ENCODE results near the gene EXOC1. TPM values are rescaled to one million over a fixed set of nuclear protein-coding genes. Genes with fewer than 3 reads are reported as not detected.

The EXOC1 gene
- total and polyA plus RNA-seq, 4 donors, result 18.4 to 63.6 (median 27.3) TPM

- no peak for TF ChIP-seq CTCF (IDR thresholded peaks at IDR 0.05; ENCODE audit: control extremely low read depth, extremely low read depth)
- H3K4me1 ChIP-seq (ENCODE audit: control insufficient read depth in 5 of 5, insufficient read depth in 5 of 5, low read length in 5 of 5), result no peaks in the 10 kb centered on the region
- no peak overlapping the region for H3K9ac ChIP-seq (ENCODE audit: insufficient read depth in 1 of 2, low read length in 2 of 2)
- ATAC-seq (ENCODE audit: insufficient read depth, low FRiP score) (no peak), DNase-seq (no peak)
- H3K36me3 ChIP-seq (ENCODE audit: control insufficient read depth in 4 of 4, insufficient read depth in 4 of 4, low read length in 4 of 4), result no peaks in the 10 kb centered on the region
- peaks cover 0 to 3% (median 0%) of the 10 kb centered on the region in 3 donors for H3K27me3 ChIP-seq (ENCODE audit: control insufficient read depth in 3 of 3, insufficient read depth in 3 of 3, low read length in 2 of 3)
- H3K4me3 ChIP-seq, result no peak overlapping the region
- H3K27ac ChIP-seq (ENCODE audit: low read depth in 1 of 2, low read length in 1 of 2), result no peak overlapping the region
- 71 to 73% methylated on average over 2 of the region's 2 CpGs for WGBS, 2 donors
- H3K9me3 ChIP-seq (ENCODE audit: control insufficient read depth in 4 of 4, insufficient read depth in 3 of 4, low read length in 3 of 4), result no peaks in the 10 kb centered on the region
Measured at GRCh38 chr4:55827582-55827981, 25.9 kb upstream of the EXOC1 start.

GRCh38 chr4:55830048-55830447 is 23.4 kb upstream of the EXOC1 start:
- no peak for ATAC-seq (ENCODE audit: insufficient read depth, low FRiP score)
- TF ChIP-seq CTCF (IDR thresholded peaks at IDR 0.05; ENCODE audit: control extremely low read depth, extremely low read depth), result no peak
- H3K27ac ChIP-seq (ENCODE audit: low read depth in 1 of 2, low read length in 1 of 2), result no peak overlapping the region
- WGBS, 2 donors, result 92 to 94% methylated on average over 3 of the region's 3 CpGs
- no peaks in the 10 kb centered on the region for H3K9me3 ChIP-seq (ENCODE audit: control insufficient read depth in 4 of 4, insufficient read depth in 3 of 4, low read length in 3 of 4)
- DNase-seq, result no peak
- no peaks in the 10 kb centered on the region for H3K36me3 ChIP-seq (ENCODE audit: control insufficient read depth in 4 of 4, insufficient read depth in 4 of 4, low read length in 4 of 4)
- H3K4me3 ChIP-seq, result no peak overlapping the region
- H3K4me1 ChIP-seq (ENCODE audit: control insufficient read depth in 5 of 5, insufficient read depth in 5 of 5, low read length in 5 of 5), result no peaks in the 10 kb centered on the region
- peaks cover 0 to 3% (median 0%) of the 10 kb centered on the region in 3 donors for H3K27me3 ChIP-seq (ENCODE audit: control insufficient read depth in 3 of 3, insufficient read depth in 3 of 3, low read length in 2 of 3)
- H3K9ac ChIP-seq (ENCODE audit: insufficient read depth in 1 of 2, low read length in 2 of 2), result no peak overlapping the region

GRCh38 chr4:55830716-55831115 is 22.7 kb upstream of the EXOC1 start:
- no peaks in the 10 kb centered on the region for H3K4me1 ChIP-seq (ENCODE audit: control insufficient read depth in 5 of 5, insufficient read depth in 5 of 5, low read length in 5 of 5)
- no peaks in the 10 kb centered on the region for H3K9me3 ChIP-seq (ENCODE audit: control insufficient read depth in 4 of 4, insufficient read depth in 3 of 4, low read length in 3 of 4)
- H3K27ac ChIP-seq (ENCODE audit: low read depth in 1 of 2, low read length in 1 of 2), result no peak overlapping the region
- H3K4me3 ChIP-seq, result no peak overlapping the region
- no peak for TF ChIP-seq CTCF (IDR thresholded peaks at IDR 0.05; ENCODE audit: control extremely low read depth, extremely low read depth)
- H3K36me3 ChIP-seq (ENCODE audit: control insufficient read depth in 4 of 4, insufficient read depth in 4 of 4, low read length in 4 of 4), result no peaks in the 10 kb centered on the region
- DNase-seq (peak in 2 of 3 donors; percentile 9 to 33), ATAC-seq (ENCODE audit: insufficient read depth, low FRiP score) (no peak)
- whole genome bisulfite sequencing, 2 donors, result 38 to 56% methylated on average over 4 of the region's 4 CpGs
- H3K27me3 ChIP-seq (ENCODE audit: control insufficient read depth in 3 of 3, insufficient read depth in 3 of 3, low read length in 2 of 3), result peaks cover 0 to 3% (median 0%) of the 10 kb centered on the region in 3 donors
- no peak overlapping the region for H3K9ac ChIP-seq (ENCODE audit: insufficient read depth in 1 of 2, low read length in 2 of 2)
